NCI-H460 (cell line): ENCODE results near the gene CRACR2A. TPM values are rescaled to one million over a fixed set of nuclear protein-coding genes. Genes with fewer than 3 reads are reported as not detected.

Experiments used
- DNase-seq: peaks from one replicate; pipeline ENCODE4 v3.0.0-alpha.2; 2016; ENCODE audit warnings: low read depth; ENCODE audit errors: extremely low read depth
- polyA plus RNA-seq: library from polyadenylated mRNA; depleted of rRNA; stranded (reverse); fragments of >200 nt; gene quantifications from 2 replicates; pipeline ENCODE4 v1.2.3, GENCODE V29; 2014; cell fraction: nucleus; rRNA removed
- total RNA-seq: library from RNA; depleted of rRNA; stranded (reverse); fragments of >200 nt; shearing (Covaris generic); gene quantifications from 2 replicates; pipeline ENCODE4 v1.2.3, GENCODE V29; 2014; rRNA removed

The CRACR2A gene
- total RNA-seq: 4.2 and 4.9 TPM in 2 replicates
- 4.0 and 5.2 TPM in 2 replicates for polyA plus RNA-seq

- DNase-seq: peak; percentile 38
Observed at GRCh38 chr12:3752741-3753486, at the start of gene CRACR2A. CRACR2A (minus strand) TSS chr12:3753109; CDS start chr12:3696999, 56,110 bp downstream.

DNA sequence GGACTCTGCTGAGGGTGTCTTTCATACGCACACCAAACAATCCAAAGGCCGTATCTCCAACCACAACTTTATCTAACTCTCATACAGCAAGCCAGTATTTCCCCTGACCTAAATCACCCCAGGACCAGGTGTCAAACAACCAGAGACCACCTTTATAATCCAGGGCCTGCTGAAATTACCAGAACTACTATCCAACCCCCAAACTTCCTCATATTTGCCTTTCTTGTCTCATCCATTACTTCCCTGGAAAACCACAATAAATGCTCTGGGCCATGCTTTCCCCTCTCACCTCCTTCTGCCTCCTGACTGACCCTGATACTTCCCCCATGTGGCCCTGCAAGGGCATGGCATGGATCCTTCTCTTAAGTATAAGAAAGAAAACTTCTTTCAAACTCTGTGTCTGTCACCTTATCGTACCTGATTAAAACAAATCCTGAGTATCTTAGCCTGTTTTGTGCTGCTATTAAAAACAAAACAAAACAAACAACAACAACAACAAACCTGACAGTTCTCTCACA, 44.7 kb upstream of the CRACR2A start:
- no peak for DNase-seq

- no peak for DNase-seq
Observed at GRCh38 chr12:3795492-3796133, 42.7 kb upstream of the CRACR2A start.

DNA sequence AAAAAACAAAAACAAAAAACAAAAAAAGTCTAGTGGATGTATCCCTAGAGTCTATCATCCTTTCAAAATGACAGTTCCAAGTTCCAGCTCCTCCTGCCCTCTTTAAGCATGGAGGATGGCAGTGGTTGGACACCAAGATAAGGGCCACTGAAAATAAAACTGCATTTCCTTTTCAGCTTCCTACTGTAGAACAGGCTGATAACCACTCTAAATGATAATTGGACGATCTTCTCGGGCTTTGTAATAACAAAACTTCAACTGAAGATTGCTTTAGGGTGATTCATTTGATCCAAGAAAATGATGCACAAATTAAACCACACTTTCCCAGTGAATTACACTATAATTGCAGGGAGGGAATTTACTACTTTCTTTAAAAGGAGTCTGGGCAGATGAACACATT, 42.2 kb upstream of the CRACR2A start:
- no peak for DNase-seq

DNA sequence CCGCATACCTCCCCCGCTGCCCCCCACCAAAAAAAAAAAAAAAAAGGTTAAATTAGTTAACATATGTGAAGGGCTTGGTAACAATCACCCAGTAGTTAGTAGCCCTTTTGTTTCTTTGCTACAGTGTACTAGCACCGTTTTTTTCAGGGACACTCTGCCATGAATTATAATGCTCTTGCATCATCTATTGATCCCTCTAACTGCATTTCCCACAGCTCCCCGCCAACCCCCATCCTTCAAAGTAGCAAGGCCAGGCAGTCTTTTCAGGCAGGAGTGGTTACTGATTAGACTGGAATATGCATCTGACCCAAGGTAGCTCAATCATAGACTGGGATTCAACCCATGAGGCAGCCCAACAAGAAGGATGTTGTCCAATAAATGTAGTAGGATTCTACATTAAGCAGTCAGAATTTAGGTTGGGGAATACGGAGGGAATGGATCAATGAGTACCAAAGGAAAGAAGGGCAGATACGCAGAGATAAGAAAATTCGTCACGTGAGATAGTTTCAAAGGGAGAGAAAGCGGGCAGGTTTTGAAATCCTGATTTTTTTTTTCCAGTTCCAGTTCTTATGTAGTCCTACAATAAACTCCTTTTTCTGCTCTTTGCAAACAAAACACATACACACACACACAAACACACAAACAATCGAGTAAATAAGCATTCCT, 39.8 kb upstream of the CRACR2A start:
- DNase-seq: no peak

GRCh38 chr12:3791256-3791874, 38.5 kb upstream of the CRACR2A start:
- no peak for DNase-seq

- DNase-seq: no peak
Observed at GRCh38 chr12:3790642-3791041, 37.7 kb upstream of the CRACR2A start.

DNA sequence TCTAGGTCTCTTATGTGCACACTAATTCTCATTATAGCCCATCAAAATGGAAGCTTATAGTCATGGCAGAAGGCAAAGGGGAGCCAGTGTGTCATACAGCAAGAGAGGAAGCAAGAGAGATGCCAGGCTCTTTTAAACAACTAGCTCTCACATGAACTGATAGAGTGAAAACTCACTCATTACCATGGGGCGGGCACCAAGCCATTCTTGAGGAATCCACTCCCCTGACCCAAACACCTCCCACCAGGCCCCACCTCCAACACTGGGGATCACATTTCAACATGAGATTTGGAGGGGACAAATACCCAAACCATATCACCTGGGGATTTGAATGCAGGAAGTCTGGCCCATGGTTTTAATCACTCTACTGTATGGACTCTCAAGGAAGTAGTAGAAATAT, 36.9 kb upstream of the CRACR2A start:
- no peak for DNase-seq

GRCh38 chr12:3777206-3777809, 24.4 kb upstream of the CRACR2A start:
- peak; percentile 38 for DNase-seq

DNA sequence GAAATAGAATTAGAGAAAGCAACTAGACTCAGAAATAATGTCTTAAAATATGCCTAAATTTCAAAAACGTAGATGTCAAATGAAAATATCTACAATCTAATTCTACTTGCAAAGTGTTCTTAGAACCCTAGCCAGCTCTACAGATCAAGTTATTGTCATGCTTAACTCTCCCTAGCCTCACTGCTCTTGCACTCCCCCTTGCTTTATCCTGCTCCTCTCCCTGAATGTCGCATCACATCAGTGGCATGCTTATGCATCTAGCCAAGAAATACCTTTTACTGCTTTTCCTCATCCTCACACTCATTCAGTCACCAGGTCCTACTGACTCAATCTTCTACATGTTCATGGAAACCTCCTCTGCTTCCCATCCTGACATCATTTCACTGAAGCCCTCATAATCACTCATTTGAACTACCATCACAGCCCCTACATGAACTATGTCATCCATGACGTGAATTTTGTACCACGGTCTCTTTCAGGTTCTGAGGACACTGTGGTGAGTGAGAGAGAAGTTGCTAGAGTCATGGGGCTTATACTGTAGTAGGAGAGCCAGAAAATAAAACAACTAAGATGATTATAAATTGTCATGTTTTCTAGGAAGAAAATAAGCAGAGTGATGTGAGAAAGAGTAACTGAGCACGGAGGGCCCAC, 22.6 kb upstream of the CRACR2A start:
- DNase-seq: no peak

DNA sequence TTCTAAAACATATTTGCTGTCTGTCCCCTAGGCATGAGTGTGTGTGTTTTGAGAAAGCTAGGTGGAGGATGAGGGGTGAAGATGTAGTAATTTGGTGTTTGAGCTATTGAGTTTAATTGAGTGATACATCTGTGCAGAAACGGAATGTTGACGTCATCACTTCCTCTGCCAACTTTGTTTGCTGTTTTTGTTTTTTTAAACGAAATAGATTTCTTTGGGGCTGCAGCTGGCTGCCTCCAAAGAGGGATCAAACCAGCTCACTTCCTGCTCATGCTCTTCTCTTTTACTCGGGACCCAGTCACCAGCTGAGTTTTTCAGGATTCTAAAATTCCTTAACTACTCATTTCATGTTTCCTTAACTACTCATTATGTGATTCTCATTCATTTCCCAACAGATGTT, 19.5 kb upstream of the CRACR2A start:
- no peak for DNase-seq

DNA sequence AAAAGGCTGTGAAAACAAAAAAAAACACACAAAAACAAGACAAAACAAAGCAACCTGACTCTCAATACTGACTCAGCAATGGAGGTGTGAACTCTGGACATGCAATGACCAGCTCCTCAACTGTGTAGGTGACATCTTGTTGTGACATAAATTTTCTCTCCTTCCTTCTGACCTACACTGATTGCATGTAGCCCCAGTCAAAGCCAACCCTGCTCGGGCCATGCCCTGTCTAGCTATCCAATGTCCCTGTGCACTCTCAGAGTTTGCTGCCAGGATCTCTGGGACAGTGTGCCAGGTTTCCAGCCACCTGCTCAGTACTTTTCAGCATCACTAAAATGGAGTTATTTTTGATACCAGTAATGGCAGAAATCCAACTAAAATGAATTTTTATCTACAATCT, 18.9 kb upstream of the CRACR2A start:
- no peak for DNase-seq

DNA sequence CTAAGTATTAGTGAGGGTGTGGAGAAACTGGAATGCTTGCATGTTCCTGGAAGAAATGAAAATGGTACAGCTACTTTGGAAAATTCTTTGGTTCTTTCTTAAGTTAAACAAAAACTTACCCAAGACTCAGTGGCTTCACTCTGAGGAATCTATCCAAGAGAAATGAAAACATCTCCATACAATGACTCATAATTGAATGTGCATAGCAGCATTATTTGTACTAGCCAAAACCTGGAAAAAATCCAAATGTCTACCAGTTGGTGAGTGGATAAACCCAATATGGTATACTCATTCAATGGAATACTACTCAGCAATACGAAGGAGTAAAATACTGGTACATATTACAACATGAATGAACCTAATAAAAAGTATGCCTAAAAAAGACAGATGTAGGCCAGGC, 18.0 kb upstream of the CRACR2A start:
- DNase-seq: peak; percentile 18

DNA sequence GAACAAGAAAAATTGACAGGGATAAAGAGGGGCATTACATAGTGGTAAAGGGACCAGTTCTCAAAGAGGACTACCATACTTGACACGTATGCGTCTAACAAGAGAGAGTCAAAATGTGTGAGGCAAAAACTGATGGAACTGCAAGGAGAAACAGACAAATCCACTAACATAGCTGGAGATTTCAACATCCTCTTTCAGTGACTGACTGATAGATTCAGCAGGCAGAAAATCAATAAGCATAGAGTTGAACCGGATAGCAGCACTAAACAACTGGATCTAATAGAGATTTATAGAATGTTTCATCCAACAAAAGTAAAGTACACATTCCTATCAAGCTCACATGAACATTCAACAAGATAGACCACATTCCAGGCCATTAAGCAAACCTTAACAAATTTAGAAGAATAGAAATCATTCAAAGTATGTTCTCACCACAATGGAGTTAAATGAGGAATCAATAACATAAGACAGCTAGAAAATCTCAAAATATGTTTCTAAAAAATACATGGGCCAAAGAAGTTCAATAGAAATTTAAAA, 16.1 kb upstream of the CRACR2A start:
- DNase-seq: no peak

GRCh38 chr12:3761116-3761735, 8.3 kb upstream of the CRACR2A start:
- DNase-seq: no peak

GRCh38 chr12:3759878-3760277, 7.0 kb upstream of the CRACR2A start:
- DNase-seq: no peak

DNA sequence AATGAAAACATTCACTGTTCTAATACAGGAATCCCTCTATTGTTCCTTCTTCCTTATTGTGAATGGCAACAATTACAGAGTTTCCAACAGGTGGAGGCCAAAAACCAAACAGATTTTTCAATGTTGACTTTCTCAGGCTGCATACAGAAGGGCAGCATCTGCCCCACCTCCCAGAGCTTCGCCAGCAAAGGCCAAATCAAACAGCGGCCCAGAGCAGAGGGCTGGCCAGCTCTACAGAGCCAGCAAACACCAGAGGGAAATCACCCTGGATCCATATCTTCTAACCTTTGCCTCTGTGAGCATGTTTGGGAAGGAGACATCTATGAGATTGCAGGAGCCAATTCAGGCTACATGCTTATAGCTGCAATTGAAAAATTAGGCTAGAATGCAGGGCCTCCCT, 4.4 kb upstream of the CRACR2A start:
- DNase-seq: no peak

DNA sequence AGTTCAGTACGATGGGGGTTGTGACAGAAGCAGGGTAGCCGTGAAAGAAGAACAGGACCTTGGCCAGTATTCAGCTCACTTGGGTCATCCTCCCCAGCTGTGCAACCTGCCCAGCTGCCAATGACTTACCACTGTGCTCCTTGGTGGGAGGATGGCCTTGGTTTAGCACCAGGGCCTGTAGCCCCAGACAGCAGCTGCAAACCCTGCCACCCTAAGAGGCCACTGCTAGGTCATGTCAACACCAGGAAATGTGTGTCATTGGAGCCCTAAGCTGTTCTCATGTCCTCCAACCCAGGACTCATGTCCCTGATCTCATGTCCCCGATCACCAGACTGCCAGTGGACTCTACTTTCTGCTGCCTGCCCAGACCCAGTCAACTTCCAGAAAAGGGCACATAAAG, 3.0 kb upstream of the CRACR2A start:
- DNase-seq: no peak

DNA sequence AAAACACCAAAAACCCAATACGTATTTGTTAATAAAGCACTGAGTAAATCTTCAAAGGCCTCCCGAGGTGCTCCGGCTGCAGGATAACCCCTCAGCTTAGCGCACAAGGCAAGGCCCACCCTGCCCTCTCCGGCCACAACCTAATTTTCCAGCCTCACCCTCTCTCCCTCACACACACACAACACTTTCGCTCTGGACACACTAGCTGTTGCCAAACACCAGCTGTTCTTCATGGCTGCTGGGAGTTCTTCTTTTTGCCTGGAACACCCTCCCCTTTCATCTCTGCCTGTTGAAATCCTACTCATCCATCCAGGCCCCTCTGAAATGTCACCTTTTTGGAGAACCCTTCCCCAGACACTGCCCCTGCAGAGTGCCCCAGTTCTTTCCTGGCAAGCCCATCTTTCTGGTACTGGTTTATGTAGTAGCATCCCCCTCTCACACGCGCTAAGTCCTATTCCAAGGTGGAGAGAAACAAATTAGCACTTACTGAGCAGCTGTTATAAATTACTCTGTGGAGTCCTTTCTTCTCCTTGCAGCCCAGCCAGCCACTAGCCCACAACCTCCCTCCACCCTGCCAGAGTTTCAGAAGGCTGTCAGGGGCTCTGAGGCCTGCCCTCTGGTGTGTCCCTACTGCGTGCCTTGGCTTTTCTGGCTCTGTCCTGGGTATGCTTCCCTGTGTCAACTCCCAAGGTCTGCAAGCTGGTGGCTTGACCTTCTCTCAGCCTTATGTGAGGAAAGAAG, 805 bp upstream of the CRACR2A start:
- DNase-seq: no peak
